A673 (cell line): Measurements from ENCODE around the gene BCAS2.

ENCODE experiments used
- EZH2 ChIP-seq: fragments of 200-600 bp; sonication (generic); IDR thresholded peaks from 2 replicates; pipeline ENCODE4 v1.6.1; 2017; ENCODE audit warnings: borderline replicate concordance, low read depth, mild to moderate bottlenecking, mixed read lengths, antibody characterized with exemption, low read length; ENCODE audit not compliant: poor library complexity, severe bottlenecking
- TF ChIP-seq, protein P1 (sequence below): fragments of 300-800, 200-600 bp; sonication (generic); conservative IDR thresholded peaks from 2 replicates; pipeline ENCODE4 v1.5.1; 2017; ENCODE audit warnings: low read depth, mild to moderate bottlenecking, antibody characterized with exemption, low read length, moderate library complexity, mixed read lengths

- TF ChIP-seq, protein P1, sequence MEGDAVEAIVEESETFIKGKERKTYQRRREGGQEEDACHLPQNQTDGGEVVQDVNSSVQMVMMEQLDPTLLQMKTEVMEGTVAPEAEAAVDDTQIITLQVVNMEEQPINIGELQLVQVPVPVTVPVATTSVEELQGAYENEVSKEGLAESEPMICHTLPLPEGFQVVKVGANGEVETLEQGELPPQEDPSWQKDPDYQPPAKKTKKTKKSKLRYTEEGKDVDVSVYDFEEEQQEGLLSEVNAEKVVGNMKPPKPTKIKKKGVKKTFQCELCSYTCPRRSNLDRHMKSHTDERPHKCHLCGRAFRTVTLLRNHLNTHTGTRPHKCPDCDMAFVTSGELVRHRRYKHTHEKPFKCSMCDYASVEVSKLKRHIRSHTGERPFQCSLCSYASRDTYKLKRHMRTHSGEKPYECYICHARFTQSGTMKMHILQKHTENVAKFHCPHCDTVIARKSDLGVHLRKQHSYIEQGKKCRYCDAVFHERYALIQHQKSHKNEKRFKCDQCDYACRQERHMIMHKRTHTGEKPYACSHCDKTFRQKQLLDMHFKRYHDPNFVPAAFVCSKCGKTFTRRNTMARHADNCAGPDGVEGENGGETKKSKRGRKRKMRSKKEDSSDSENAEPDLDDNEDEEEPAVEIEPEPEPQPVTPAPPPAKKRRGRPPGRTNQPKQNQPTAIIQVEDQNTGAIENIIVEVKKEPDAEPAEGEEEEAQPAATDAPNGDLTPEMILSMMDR: no peak
- no peak for TF ChIP-seq EZH2
Observed at GRCh38 chr1:114559356-114559755, 22.1 kb downstream of the BCAS2 start.
